ENCODE measurements around the gene NFAT5.

DNA sequence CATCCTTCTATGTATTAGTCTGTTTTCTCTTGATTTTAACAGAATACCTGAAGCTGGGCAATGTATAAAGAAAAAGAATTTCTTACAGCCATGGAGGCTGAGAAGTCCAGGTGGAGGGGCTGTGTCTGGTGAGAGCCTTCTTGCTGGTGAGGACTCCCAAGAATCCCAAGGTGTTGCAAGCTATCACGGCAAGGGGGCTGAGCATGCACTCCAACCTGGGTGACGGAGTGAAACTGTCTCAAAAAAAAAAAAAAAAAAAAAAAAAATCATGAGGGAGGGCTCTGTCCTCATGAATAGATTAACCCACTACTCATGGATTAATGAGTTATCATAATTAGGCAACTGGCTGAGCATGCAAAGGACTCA lies 141.2 kb downstream of the NFAT5 start:
- TF ChIP-seq, protein P1, sequence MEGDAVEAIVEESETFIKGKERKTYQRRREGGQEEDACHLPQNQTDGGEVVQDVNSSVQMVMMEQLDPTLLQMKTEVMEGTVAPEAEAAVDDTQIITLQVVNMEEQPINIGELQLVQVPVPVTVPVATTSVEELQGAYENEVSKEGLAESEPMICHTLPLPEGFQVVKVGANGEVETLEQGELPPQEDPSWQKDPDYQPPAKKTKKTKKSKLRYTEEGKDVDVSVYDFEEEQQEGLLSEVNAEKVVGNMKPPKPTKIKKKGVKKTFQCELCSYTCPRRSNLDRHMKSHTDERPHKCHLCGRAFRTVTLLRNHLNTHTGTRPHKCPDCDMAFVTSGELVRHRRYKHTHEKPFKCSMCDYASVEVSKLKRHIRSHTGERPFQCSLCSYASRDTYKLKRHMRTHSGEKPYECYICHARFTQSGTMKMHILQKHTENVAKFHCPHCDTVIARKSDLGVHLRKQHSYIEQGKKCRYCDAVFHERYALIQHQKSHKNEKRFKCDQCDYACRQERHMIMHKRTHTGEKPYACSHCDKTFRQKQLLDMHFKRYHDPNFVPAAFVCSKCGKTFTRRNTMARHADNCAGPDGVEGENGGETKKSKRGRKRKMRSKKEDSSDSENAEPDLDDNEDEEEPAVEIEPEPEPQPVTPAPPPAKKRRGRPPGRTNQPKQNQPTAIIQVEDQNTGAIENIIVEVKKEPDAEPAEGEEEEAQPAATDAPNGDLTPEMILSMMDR (IDR thresholded peaks at IDR 0.05) = no peak
- no peak for TF ChIP-seq POLR2A (IDR thresholded peaks at IDR 0.05)

Data from prostate gland (tissue), 2 donors.